HepG2 (cell line): Measurements from ENCODE around the gene ATP6V0A1. TPM values are rescaled to one million over a fixed set of nuclear protein-coding genes. Genes with fewer than 3 reads are reported as not detected.

ENCODE experiments used
- ARID5B ChIP-seq: IDR thresholded peaks from 2 replicates; pipeline ENCODE4 v1.4.0; 2020; ENCODE audit warnings: mild to moderate bottlenecking, missing genetic modification reagents
- BCL6 ChIP-seq: IDR thresholded peaks from 2 replicates; pipeline ENCODE4 v1.6.1; 2016; ENCODE audit warnings: missing genetic modification reagents, missing compliant biosample characterization
- CEBPZ ChIP-seq: IDR thresholded peaks from 2 replicates; pipeline ENCODE4 v1.6.1; 2012; ENCODE audit warnings: low read length, improper control_type of control experiment
- E2F5 ChIP-seq: sonication (generic); formaldehyde crosslinking; conservative IDR thresholded peaks from 2 replicates; pipeline ENCODE4 v1.4.0; 2020; ENCODE audit warnings: missing genetic modification reagents
- ELF4 ChIP-seq: sonication (generic); formaldehyde crosslinking; IDR thresholded peaks from 2 replicates; pipeline ENCODE4 v1.5.0; 2020; ENCODE audit warnings: missing genetic modification reagents, mild to moderate bottlenecking, moderate library complexity, borderline replicate concordance
- FOSL1 ChIP-seq: sonication (generic); formaldehyde crosslinking; IDR thresholded peaks from 2 replicates; pipeline ENCODE4 v1.9.0; 2021; ENCODE audit warnings: missing genetic modification reagents, borderline replicate concordance
- HMG20A ChIP-seq: IDR thresholded peaks from 2 replicates; pipeline ENCODE4 v1.6.1; 2016; ENCODE audit warnings: borderline replicate concordance
- HMGA1 ChIP-seq: sonication (generic); formaldehyde crosslinking; conservative IDR thresholded peaks from 2 replicates; pipeline ENCODE4 v1.4.0; 2020; ENCODE audit warnings: missing genetic modification reagents
- HNRNPH1 ChIP-seq: fragments of 200-400 bp; formaldehyde crosslinking; optimal IDR thresholded peaks from 2 replicates; pipeline ENCODE3; 2017; ENCODE audit warnings: mild to moderate bottlenecking, low read depth, low read length
- MIER3 ChIP-seq: IDR thresholded peaks from 2 replicates; pipeline ENCODE4 v1.6.1; 2016; ENCODE audit warnings: missing compliant biosample characterization, borderline replicate concordance
- PAF1 ChIP-seq: IDR thresholded peaks from 2 replicates; pipeline ENCODE4 v1.6.1; 2016; ENCODE audit warnings: missing genetic modification reagents, missing compliant biosample characterization
- PHB2 ChIP-seq: fragments of 450-650 bp; IDR thresholded peaks from 2 replicates; pipeline ENCODE4 v1.6.1; 2018; ENCODE audit not compliant: partially characterized antibody
- SMAD9 ChIP-seq: sonication (generic); formaldehyde crosslinking; IDR thresholded peaks from 2 replicates; pipeline ENCODE4 v1.5.1; 2020; ENCODE audit warnings: mild to moderate bottlenecking, missing genetic modification reagents
- SMC3 ChIP-seq: IDR thresholded peaks from 2 replicates; pipeline ENCODE4 v1.6.1; 2011; ENCODE audit warnings: low read length, improper control_type of control experiment
- STAT6 ChIP-seq: sonication (generic); formaldehyde crosslinking; IDR thresholded peaks from 2 replicates; pipeline ENCODE4 v1.4.0; 2020; ENCODE audit warnings: missing genetic modification reagents, mild to moderate bottlenecking, borderline replicate concordance
- TAF1 ChIP-seq: sonication (generic); formaldehyde crosslinking; IDR thresholded peaks from 2 replicates; pipeline ENCODE4 v1.4.0; 2020; ENCODE audit warnings: missing genetic modification reagents
- ZBTB7B ChIP-seq: sonication (generic); formaldehyde crosslinking; IDR thresholded peaks from 2 replicates; pipeline ENCODE4 v1.4.0; 2020; ENCODE audit warnings: missing genetic modification reagents
- ZFP41 ChIP-seq: sonication (generic); formaldehyde crosslinking; IDR thresholded peaks from 2 replicates; pipeline ENCODE4 v1.4.0; 2020; ENCODE audit warnings: mild to moderate bottlenecking, missing genetic modification reagents, borderline replicate concordance
- ZNF296 ChIP-seq: sonication (generic); formaldehyde crosslinking; conservative IDR thresholded peaks from 2 replicates; pipeline ENCODE4 v1.5.0; 2020; ENCODE audit warnings: mild to moderate bottlenecking, missing genetic modification reagents
- ZNF670 ChIP-seq: sonication (generic); formaldehyde crosslinking; IDR thresholded peaks from 2 replicates; pipeline ENCODE4 v1.8.0; 2022; ENCODE audit warnings: mild to moderate bottlenecking, missing genetic modification reagents, borderline replicate concordance
- ZNF678 ChIP-seq: sonication (generic); formaldehyde crosslinking; IDR thresholded peaks from 2 replicates; pipeline ENCODE4 v1.4.0; 2020; ENCODE audit warnings: mild to moderate bottlenecking, missing genetic modification reagents
- polyA plus RNA-seq, 8 experiments: library from polyadenylated mRNA; depleted of rRNA in 3 of 8; stranded (reverse) in 7 of 8; unstranded in 1 of 8; fragments of >200 nt; fragmentation: Illumina TruSeq in 4 of 8; extraction: Trizol in 4 of 8; gene quantifications; 2 replicates each; pipeline versions ENCODE4 v1.2.1 to v1.2.3, GENCODE V29; 2011 to 2016; ENCODE audit warnings: low read depth in 4 of 8, missing spikeins in 1 of 8, mixed read lengths in 1 of 8; ENCODE audit not compliant: insufficient read depth in 1 of 8
- total RNA-seq, 5 experiments: library from RNA; depleted of rRNA; stranded (reverse); fragments of >200 nt; fragmentation: Illumina TruSeq; extraction: Trizol; gene quantifications; 2 replicates each; pipeline ENCODE4 v1.2.3, GENCODE V29; 2016; ENCODE audit warnings: low read depth in 1 of 5

ATP6V0A1 gene
- total and polyA plus RNA-seq, 2 of the 13 experiments (the other 11 are each of a cell fraction or from before 2014, with no cell fraction given) = 27.9 to 54.1 TPM

DNA sequence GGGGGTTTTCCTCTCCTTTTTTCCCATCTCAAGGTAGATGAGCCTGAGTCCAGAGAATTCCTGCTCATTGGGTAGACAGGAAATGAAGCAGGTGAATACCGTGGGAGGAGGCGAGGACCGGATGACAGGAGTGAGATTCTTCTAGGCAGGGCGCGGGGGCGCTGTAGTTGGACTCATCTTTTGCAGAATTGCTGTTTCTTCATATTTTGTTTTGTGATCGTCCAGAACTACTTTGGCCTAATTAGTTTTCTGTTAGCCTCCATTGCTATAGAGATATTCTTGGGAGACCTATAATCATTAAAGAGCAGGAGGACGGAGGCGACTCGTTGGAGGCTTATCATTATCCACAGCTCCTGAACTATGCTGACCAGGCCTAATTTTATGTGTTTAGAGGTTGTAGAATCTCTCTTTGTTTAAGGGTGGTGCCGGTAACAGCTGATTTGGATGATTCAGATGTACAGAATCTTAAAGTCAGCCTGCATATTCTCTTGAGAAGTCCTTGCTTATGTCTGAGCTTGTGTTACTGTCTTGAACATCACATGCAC, 650 bp downstream of the ATP6V0A1 start (continued):
- TF ChIP-seq STAT6 (CRISPR knock-in tag) = no peak
- no peak for TF ChIP-seq PHB2
- no peak for TF ChIP-seq ZNF296 (CRISPR knock-in tag)
- 0 out of 2 replicates have a peak, but pooled peaks have one; percentile 4 for TF ChIP-seq BCL6 (CRISPR knock-in tag)
- TF ChIP-seq ZNF678 = no peak
- no peak for TF ChIP-seq SMC3
- TF ChIP-seq E2F5 (CRISPR knock-in tag) = no peak
- no peak for TF ChIP-seq HNRNPH1
- TF ChIP-seq ZBTB7B = no peak
- no peak for TF ChIP-seq FOSL1 (CRISPR knock-in tag)
- TF ChIP-seq ARID5B (CRISPR knock-in tag) = peak; percentile 40; the same call in 1 of the 2 replicates
- TF ChIP-seq TAF1 (CRISPR knock-in tag) = no peak
- no peak for TF ChIP-seq ZNF670 (CRISPR knock-in tag)
- TF ChIP-seq MIER3 (CRISPR knock-in tag) = no peak
- no peak for TF ChIP-seq CEBPZ
- TF ChIP-seq HMG20A (CRISPR knock-in tag) = no peak
- no peak for TF ChIP-seq HMGA1
- no peak for TF ChIP-seq ZFP41 (CRISPR knock-in tag)
- no peak for TF ChIP-seq ELF4 (CRISPR knock-in tag)
- no peak for TF ChIP-seq PAF1
- no peak for TF ChIP-seq SMAD9 (CRISPR knock-in tag)
